ENCODE data around the gene TM2D3.

TM2D3 gene

DNA sequence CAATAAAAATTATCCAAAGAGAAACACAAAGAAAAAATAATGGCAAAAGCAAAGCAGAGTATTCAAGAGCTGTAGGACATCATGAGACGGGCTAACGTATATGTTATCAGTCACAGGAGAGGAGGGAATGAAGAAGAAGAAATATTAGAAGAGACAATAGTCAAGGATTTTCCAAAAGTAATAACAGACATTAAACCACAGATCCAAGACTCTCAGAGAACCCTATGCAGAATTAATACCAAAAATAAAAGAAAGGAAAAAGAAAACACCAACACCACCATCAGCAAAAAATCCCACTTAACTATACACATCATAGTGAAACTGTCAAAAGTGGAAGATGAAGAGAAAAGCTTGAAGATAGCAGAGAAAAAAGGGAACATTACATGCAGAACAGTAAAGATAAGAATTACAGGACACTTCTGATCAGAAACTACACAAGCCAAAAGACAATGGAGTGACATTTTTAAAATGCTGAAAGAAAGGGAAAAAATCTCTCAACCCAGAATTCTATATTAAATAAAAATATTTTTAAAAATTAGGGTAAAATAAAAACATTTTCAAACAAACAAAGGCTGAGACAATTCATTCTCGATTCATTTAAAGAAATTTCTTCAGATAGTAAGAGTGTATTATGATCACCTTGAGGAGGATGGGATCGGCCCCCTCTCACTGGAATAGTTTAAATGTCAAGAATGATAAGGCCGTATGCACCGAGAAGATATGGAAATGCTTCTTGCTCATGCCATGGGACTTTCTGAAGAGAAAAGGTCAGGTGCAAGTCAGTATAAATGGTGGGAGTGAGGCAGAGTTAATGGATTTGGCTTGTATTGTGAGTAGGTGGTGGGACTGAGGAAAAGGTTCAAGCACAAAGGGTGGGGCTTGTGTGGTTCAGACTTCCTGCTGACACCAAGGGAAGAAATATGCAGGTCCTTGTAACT is 28.5 kb downstream of the TM2D3 start:
- DNase-seq (ENCODE audit: low spot score), result no peak

DNA sequence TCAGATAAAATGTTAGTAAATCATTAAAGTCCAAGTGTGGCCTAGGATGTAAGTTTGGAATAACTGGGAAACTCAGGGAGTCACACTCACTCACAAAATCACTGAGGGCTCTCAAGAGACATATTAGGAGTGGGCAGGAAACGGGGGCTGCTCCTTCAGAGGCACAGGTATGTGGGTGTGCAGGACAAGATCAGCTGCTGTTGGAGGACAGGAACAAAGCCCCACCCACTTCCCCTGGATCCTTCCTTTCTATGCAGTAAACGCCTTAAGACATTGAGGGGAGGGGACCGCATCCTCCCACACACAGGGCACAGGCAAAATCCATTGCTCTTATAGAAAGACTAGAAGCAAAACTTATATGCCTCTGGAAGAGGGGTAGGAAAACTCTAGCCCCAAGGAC is 30.2 kb downstream of the TM2D3 start:
- DNase-seq (ENCODE audit: low spot score), result no peak

DNA sequence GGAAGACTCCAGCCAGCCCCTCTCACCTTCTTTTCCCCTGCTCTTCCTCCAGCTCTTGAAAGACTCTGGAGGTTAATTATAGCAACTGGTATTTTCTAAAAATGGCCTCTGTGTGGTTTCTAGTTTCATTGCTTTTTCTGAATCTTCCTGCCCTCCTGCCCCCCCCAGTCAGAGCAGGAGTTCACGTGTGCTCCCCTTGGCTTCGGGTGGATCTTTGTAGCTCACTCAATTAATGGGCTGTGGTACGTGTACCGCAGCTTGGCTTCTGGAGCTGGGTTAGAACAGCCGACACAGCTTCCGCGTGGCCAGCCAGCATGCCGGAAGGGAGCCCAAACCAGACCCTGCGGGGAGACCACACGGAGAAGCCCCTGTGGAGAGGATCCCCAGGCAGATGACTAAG is 31.5 kb downstream of the TM2D3 start:
- no peak for DNase-seq (ENCODE audit: low spot score)

DNA sequence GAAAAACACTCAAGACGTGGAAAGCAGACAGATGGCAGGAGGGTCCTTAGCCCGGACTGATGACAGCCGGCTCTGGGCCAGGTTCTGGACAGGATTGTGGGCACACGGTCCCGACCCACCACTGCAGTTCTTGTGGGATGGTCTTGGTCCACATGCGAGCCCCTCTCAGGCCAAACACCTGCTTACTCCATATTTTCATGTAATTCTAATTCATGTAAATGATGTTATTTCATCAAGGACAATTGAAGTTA is 32.6 kb downstream of the TM2D3 start:
- no peak for DNase-seq (ENCODE audit: low spot score)

DNA sequence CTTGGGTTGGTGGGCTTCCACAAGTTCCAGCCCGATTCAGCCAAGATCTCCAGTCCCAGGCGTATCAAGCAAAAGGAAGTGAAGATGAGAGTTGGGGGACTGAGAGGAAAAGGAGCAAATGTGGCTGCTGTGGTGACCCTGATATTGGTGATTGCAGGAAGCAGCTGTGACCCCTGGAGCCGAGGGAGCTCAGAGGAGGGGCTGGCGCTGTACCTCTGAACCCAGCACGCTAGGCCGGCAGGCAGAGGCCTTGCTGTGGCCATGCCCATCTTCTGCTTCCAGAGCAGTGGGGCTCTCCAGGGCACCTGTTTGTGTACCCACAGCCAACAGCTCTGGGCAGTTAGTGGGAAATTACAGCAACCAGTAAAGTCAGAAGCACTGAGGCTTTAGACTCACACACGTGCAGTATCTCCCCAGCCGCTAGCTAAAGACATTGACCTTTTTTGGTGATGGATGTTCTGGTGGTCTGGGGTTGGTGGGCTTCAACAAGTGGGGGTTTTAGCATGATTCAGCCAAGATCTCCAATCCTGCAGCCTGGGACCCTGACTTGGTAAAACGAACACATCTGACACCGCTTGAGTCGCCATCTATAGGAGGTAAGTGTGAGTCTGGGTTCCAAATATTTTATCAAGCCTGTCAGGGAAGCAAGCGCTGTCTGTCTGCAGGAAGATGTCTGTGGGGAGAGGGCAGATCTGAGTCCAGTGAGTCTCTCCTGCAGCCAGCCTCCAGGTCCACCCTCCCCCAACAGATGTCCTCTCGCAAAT is 33.1 kb downstream of the TM2D3 start:
- DNase-seq (ENCODE audit: low spot score), result no peak

DNA sequence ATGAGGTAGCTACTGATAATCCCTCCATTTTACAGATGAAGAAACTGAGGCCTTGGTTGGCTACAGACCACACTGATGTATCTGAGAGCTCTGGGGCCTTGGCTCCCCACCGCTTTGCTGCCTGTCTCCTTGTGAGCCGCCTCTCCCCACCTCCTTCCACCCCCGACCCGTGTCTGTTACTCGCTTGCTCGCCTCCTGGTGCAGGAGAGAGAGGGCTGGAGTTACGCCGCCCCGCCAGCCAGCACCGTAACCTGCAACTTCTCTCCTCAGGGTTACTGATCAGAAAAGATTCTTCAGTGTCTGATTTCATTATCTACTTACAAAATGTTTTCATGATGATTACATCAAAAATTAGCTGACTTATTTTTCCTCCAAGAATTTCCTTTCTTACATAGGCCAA is 34.1 kb downstream of the TM2D3 start:
- no peak for DNase-seq (ENCODE audit: low spot score)

DNA sequence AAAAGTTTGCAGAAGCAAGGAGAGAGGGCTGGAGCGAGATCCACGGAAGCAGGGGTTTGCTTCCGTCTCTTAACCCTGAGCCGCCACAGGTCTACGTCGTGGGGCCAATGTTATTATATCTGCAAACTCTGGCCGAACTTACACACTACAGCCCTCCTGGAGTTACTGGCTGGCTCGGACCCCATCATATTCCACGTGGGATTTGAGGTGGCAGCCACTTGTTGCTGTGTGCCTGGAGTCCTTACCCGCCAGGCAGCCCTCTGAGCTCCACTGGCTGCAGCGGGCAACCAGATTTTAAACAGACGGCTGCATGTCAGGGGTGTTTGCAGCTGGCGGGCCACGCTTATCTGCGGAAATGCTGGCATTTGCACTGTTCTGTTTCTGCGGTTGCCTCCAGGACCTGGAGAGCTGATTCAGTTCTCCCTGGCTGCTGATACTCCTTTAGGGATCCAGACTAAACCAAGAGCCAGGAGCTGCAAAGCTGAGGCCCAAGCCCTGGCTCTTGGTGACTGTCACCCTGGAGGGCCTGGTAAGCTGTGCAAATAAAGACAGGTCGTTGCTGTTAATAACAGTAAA is 34.7 kb downstream of the TM2D3 start:
- no peak for DNase-seq (ENCODE audit: low spot score)

DNA sequence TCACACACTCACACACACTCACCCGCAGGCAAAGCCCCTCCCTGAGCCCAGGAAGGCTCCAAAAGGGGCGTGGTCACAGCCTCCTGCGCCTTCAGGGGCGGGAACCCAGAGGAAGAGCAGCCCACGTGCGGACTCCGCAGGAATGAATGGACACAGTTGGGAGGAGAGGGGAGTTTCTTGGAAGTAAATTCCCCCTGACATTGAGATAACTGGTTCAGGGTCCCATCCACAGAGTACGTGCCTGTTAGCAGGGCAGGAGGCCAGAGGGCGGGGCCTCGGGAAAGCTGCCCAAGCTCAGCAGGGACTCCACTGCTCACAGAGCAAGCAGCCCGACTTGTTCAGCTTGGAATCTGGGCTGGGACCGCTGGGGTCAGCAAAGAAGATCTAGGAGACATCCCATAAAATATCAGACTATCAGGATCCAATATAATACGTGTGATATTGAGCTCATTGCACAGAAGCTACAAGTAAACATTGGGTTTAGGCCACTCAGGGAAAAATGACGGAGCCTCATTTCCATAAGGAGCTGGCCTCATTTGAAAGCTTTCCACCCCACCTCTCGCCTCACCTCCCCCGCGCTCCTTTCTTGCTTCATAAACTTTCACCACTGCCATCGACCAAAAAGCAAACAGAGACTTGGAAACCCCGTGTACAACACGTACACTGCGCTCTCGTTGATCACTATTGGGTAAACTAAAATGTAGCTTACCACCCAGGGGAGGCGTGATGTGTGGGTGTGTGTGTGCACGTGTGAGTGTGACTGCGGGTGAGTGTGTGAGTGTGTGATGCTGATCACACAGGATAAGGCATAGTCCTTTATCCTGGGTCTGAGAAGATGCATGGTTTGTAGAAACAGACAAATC is 36.0 kb downstream of the TM2D3 start:
- DNase-seq (ENCODE audit: low spot score), result peak; percentile 50

DNA sequence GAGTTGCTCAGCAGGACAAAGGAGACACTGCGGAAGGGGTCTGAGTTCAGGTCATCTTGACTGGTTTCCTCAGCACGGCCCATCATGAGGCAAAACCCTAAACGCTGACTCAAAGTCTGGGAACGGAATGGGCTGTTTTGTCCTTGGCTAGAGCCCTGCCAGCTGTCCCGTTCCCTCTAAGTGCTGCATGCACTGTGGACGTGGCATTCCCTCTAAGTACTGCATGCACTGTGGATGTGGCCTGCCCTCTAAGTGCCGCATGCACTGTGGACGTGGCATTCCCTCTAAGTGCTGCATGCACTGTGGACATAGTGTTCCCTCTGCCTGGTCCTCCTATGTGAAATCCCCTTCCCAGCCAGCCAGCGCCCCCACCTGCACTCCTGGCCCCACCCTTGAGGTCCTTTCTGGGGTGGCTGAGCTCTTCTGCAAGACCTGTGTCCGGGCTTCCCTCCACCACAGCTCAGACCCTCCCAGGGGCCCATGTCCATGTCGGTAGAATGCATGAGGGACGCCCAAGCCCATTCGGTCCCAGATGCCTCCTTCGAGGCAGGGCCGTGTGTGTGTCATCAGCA is 36.7 kb downstream of the TM2D3 start:
- no peak for DNase-seq (ENCODE audit: low spot score)

DNA sequence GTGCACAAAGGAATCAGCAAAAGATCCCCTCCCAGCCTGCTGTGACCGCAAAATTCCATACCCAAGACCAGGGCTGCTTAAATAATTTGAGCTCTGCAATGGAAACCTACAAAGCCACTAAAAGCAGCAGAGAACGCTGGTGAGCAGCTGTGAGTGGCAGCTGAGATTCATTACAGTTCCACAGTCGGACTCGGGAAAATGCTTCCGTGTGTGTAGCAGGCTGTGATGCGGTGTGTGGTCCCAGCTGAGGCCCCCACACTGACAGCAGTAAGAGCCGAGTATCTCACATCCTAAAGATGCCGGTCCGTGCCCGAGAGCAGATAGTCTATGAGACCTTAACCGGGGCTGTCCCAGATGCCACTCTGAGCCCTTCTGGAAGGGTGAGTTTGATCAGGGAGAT is 37.4 kb downstream of the TM2D3 start:
- no peak for DNase-seq (ENCODE audit: low spot score)

DNA sequence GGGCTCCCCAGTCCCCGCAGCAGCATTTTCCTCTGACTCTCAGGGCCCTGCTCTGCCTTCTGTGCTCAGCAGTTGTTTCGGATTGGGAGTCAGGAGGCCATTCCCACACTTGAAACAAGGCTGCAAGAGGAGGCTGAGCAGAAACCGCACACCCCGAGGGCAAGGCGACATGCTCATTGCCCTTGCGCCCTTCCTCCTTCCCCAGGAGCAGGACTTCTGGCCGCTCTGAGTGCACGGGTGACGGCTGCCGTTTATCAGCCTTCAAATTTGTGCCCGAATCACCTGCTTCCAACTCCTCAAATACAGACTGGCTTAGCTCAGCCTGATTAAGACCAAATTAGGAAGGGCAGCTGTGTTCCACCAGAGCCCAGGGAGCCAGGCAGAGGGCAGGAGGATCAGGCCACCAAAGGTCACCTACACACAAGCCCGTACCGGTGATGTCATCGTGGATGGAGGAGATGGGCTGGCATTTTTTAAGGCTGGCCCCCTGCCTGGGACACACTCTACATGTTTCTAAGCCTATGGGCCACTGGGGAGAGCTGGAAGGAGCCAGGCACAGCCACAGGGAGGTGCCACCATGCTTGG is 38.1 kb downstream of the TM2D3 start:
- DNase-seq (ENCODE audit: low spot score), result no peak

DNA sequence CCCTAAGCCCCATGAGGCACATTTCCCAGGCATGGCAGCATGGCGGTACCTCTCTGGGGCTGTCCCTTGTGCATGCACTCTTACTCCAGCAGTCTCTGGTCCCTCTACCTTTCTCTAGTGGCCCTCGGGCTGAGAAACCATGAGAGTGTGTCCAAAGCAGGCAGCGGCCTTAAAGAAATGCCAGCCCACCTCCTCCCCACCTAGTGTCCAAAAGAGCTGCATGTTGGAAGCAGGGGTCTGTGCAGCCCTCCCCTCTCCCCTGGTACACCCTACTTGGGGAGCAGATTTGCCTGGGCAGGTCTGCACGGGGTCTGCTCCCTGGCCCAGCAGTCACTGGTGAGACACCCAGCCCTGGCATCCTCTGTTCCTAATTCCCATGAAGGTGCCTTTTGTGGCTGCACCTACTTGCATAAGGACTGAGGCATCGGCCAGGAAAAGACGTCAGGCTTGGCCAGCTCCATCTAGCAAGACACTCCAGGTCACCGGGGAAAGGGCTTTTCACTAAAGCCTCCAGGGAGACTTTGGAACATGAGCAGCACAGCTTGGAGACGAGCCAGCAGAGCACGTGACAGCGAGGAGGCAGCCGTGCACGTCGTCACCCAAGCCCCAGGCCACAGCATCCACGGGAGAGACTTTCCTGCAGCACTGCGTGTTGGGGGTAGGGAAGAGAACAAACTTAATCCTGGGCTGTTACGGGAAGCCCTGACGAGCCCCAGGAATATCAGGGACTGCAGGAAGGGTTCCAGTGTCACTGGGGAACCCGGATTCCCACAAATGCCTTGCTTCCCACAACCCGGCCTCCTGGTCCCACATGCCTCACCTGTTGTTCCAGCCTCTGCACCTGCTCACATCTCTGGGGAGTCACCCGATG is 38.8 kb downstream of the TM2D3 start:
- DNase-seq (ENCODE audit: low spot score), result peak; percentile 46

DNA sequence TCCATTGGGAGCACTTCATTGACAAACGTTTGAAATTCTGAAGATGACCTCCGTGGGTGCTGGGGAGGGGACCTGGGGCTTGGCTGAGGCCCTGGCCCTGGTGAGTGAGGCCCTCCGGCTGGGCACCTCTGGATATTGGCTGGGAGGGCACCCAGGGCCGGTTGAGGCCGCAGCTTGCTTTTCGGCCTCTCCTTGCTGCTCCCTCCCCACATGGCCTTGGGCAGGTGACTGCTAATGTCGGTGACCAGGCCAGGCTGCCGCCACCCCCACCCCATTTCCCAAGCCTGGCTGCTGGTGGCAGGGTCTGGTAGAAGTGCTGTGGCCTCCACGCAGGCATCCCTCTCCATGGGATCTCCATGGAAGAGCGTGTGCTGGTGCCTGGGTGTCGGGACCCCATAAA is 39.5 kb downstream of the TM2D3 start:
- DNase-seq (ENCODE audit: low spot score), result no peak

DNA sequence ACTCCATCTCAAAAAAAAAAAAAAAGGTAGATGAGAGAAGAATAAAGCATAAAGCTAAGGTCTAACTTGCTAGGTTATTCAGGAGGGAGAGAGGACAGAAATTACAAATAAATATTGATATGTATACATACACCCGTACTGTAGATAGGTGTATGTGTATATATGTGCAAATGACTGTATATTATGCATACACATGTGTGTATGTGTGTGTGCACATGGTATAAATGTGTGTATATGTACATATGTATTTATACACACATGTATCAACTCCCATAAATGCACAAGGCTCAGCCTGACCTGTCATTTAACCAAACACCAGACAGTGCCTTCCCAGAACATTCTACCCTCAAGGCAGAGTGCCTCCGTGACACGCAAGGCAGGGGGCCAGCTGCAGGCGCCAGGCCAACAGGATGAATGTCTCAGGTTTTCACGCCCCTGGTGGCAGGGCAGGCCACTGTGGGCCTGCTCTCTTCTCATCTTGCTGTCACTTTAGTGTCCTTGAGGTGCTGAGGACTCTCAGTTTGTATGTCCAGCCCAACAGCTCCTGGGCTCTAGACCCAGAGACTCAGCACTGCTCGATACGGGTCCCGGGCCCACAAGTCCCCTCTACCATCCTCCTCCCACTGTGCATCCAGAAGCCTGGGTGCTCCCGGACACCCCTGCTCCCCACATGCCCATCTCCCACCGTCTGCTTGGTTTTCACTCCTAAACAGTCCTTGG is 40.4 kb downstream of the TM2D3 start:
- DNase-seq (ENCODE audit: low spot score), result no peak

DNA sequence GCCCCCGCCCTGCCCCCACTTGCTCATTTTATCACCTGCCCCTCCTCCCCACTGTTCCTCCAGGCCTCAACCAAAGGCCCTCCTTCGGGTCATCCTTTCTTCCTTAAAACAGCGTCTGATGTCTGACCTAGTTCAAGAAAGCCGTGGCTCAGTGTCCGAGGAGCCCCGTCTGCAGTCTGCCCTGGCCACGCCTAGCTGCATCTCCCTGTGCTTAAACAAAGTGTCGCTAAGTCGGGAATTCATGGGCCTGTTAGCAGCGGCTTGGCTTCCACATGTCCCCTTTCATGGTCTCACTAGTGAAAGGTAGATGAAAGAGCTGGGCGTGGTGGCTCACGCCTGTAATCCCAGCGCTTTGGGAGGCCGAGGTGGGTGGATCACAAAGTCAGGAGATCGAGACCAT is 41.2 kb downstream of the TM2D3 start:
- DNase-seq (ENCODE audit: low spot score), result no peak

DNA sequence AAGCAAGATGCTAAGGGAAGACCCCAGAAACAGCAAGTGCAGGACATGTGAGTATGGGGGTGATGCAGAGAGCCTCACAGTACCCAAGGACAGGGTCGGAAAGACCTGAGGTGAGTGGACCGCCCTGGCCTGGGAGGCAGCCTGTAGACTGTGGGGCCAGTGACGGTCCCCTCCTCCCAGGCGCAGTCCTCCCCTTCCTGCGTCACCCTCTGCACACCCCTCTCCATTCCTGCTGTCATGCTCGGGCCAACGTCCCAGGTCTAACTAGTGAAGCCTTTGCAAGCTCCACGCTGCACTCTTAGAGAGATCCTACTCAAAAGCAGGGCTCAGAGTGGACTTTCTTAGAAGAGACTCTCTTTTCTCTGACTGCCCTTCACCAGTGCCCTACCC is 41.6 kb downstream of the TM2D3 start:
- DNase-seq (ENCODE audit: low spot score), result no peak

DNA sequence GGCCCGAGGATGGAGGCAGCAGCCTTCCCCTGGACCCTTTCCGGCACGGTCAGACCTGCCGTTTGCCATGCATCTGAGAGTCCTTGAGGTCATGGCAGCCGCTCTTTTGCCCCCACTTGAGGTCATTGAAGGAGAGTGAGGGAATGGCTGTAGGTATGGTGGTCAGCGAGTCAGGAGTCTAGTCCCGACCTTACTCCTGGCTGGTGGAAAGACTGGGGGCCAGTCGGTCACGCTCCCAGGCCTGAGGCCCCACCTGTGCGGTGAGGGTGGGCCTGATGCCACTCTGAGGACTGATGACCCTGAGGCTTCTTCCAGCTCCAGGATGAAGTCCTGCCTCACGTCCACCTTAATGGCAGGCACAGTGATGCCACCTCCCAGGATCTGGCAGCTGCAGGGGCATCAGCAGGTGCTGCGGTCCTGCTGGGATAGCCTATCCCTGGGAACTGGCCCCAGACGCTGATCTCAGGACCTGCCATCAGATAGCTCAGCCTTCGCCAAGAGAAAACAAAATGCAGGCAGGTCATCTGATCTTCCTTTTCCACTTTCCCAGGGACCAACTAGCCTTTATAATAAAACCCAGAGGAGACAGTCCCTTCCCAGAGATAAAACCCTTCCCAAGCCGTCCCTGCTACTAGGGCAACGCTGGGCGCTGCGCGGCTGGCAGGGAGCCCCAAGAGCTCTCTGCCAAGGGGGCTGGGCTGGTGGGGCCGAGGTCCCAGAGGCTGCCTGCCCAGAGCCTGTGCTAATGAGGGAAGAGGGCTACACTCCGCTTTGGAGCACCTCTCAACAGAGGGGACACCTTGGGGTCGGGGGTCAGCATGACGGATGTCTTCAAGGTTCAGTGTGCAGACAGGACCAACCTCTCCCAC is 42.2 kb downstream of the TM2D3 start:
- no peak for DNase-seq (ENCODE audit: low spot score)

DNA sequence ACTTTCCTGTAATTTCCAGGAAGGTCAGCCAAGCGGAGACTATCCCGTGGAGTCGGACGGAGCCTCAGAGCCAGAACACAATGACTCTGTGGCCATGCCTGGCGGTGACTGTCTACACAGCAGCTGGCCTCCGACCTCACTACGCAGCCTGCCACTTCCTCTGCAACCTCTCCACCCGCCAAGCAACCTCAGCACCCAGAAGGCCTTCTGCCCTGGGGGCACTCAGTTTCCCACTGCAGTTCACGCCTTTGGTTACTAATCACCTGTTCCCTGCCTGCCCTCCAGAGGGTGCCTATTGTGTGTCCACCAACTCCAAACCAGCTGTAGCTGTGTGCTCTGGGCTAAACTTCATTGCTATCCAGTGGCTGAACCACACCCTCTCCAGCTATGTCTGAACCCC is 44.0 kb downstream of the TM2D3 start:
- peak; percentile 44 for DNase-seq (ENCODE audit: low spot score)

DNA sequence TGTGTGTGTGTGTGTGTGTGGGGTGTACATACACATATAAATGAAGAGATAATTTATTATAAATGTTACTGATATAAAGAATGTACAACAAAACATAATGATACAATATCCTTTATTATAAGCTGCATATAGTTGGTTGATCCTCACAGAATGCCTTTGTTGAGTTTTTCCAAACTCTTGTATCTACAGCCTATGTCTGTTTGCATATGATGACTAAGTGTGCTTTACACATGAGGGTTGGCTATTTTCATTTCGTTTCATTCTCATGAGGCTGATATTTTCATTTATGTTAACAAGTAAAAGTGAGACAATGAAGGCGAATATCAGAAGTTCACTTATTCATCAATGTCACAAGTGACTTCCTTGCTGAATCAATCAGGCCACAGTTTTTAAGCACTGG is 45.1 kb downstream of the TM2D3 start:
- no peak for DNase-seq (ENCODE audit: low spot score)
